ENCODE results near the gene CCR9.
"Not testable (repeated sequence)": the region's sequence is repeated elsewhere in the genome, so short reads cannot be mapped to it uniquely, and the experiment has no call there.

Gene CCR9

GRCh38 chr3:45885979-45886705, at the start of gene CCR9:
Gene CCR9, plus strand, starts transcription at chr3:45886543. Its CDS starts 8,391 bp downstream, at chr3:45894934.
- DNase-seq, result no peak

- DNase-seq, result no peak
These were observed 47.9 kb upstream of the CCR9 start for GRCh38 chr3:45838466-45838865.

- no peak for DNase-seq
These were observed 45.0 kb upstream of the CCR9 start for GRCh38 chr3:45841420-45841756.

- peak; percentile 85 for DNase-seq
These were observed 44.4 kb upstream of the CCR9 start, which contains the start of gene LZTFL1 for GRCh38 chr3:45841757-45842491. Gene LZTFL1, minus strand, starts transcription at chr3:45842119. Its CDS starts 128 bp downstream, at chr3:45841991.

GRCh38 chr3:45842851-45843625, 43.3 kb upstream of the CCR9 start:
- DNase-seq, result no peak

- no peak for DNase-seq
These were observed 41.7 kb upstream of the CCR9 start for GRCh38 chr3:45844616-45845015.

- DNase-seq, result no peak
These were observed 38.0 kb upstream of the CCR9 start for GRCh38 chr3:45848392-45848791.

- DNase-seq, result no peak
These were observed 33.5 kb upstream of the CCR9 start for GRCh38 chr3:45852828-45853227.

- not testable (repeated sequence) for DNase-seq
These were observed 30.0 kb upstream of the CCR9 start for GRCh38 chr3:45856323-45856722.

GRCh38 chr3:45857024-45857423, 29.3 kb upstream of the CCR9 start:
- DNase-seq, result not testable (repeated sequence)

- no peak for DNase-seq
These were observed 27.4 kb upstream of the CCR9 start for GRCh38 chr3:45858809-45859543.

- DNase-seq, result no peak
These were observed 25.9 kb upstream of the CCR9 start for GRCh38 chr3:45860481-45860880.

- no peak for DNase-seq
These were observed 25.2 kb upstream of the CCR9 start for GRCh38 chr3:45861043-45861719.

- DNase-seq, result no peak
These were observed 21.4 kb upstream of the CCR9 start for GRCh38 chr3:45864760-45865519.

- no peak for DNase-seq
These were observed 20.8 kb upstream of the CCR9 start for GRCh38 chr3:45865563-45865962.

- DNase-seq, result no peak
These were observed 18.1 kb upstream of the CCR9 start for GRCh38 chr3:45868213-45868612.

- DNase-seq, result no peak
These were observed 17.7 kb upstream of the CCR9 start for GRCh38 chr3:45868650-45869049.

- no peak for DNase-seq
These were observed 16.7 kb upstream of the CCR9 start for GRCh38 chr3:45869638-45870037.

GRCh38 chr3:45870099-45870498, 16.2 kb upstream of the CCR9 start:
- no peak for DNase-seq

- DNase-seq, result no peak
These were observed 14.6 kb upstream of the CCR9 start for GRCh38 chr3:45871780-45872179.

- DNase-seq, result no peak
These were observed 13.8 kb upstream of the CCR9 start for GRCh38 chr3:45872569-45872968.

GRCh38 chr3:45873036-45873435, 13.3 kb upstream of the CCR9 start:
- no peak for DNase-seq
